GM19099 (cell line): Measurements from ENCODE around the gene CALM3.

Experiments
- POLR2A ChIP-seq: IDR thresholded peaks from 3 replicates; pipeline ENCODE4 v1.6.1; 2011; ENCODE audit warnings: low read depth; ENCODE audit not compliant: insufficient read length; ENCODE audit errors: extremely low read depth

CALM3 gene

GRCh38 chr19:46637224-46637623 is 36.1 kb downstream of the CALM3 start:
- no peak for TF ChIP-seq POLR2A

DNA sequence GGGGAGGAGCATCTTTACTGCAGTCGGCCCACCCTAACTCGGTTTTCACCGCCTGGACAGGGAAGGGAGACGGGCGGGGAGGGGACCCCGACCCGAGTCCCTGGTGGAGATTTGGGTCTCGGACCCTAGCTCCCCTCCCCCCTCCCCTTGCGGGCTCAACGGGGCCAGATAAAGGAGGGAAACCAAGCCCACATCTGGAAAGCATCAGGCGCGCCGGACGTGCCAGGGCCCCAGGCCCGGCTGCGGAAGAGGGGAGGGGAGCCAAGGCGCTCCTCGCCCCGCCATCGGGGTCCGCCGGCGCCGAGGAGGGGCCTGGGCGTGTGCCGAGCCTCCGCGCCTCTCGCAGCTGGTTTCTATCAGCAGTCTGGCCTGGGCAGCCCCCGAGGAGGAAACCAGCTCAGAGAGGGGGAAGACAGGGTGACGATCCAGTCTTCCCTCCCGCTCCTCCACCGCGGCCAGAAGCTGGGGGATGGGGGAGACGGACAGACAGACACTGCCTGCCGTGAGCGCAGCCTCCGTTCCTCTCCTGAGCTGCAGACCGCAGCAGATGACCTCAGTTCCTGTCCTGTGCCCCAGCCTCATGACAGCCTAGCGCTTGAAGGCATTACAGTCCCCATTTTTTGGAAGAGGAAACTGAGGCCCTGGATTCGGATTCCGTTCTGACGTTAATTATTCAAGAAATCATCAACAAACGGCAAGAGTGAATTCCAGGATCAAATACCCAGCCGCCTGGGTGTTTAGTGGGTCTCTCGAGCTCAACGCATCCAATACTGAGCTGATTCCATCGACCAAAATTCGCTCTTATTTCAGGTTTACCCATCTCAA is 38.4 kb downstream of the CALM3 start:
- TF ChIP-seq POLR2A = no peak

GRCh38 chr19:46640656-46641055 is 39.5 kb downstream of the CALM3 start:
- no peak for TF ChIP-seq POLR2A

DNA sequence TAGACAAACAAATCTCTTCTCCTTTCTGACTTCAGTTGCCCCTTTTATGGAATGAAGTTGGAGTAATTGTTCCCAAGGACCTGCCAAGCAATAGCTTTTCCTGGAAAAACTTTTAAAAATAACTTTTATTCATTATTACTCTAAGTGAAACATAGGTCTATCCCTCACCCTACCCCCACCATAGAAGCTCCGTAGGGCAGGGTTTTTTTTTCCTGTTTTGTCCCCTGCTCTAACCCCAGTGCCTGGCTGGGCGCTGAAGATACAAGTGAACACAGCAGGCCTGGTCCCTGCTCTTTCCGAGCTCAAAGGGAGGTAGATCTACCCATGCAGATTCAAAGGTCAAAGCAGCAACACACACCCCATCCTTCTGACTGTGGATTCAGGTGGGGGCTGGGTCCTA is 43.6 kb downstream of the CALM3 start:
- no peak for TF ChIP-seq POLR2A

DNA sequence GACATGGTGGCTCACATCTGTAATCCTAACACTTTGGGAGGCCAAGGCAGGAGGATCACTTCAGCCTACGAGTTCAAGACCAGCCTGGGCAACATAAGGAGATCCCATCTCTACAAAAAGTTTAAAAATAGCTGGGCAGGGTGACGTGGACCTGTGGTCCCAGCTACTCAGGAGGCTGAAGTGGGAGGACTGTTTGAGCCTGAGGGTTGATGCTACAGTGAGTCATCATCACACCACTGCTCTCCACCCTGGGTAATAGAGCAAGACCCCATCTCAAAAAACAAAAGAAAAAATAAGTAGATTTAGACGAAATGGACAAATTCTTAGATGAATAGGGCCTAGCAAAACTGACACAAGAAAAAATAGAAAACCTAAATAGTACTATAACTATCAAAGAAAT is 45.3 kb downstream of the CALM3 start:
- no peak for TF ChIP-seq POLR2A

DNA sequence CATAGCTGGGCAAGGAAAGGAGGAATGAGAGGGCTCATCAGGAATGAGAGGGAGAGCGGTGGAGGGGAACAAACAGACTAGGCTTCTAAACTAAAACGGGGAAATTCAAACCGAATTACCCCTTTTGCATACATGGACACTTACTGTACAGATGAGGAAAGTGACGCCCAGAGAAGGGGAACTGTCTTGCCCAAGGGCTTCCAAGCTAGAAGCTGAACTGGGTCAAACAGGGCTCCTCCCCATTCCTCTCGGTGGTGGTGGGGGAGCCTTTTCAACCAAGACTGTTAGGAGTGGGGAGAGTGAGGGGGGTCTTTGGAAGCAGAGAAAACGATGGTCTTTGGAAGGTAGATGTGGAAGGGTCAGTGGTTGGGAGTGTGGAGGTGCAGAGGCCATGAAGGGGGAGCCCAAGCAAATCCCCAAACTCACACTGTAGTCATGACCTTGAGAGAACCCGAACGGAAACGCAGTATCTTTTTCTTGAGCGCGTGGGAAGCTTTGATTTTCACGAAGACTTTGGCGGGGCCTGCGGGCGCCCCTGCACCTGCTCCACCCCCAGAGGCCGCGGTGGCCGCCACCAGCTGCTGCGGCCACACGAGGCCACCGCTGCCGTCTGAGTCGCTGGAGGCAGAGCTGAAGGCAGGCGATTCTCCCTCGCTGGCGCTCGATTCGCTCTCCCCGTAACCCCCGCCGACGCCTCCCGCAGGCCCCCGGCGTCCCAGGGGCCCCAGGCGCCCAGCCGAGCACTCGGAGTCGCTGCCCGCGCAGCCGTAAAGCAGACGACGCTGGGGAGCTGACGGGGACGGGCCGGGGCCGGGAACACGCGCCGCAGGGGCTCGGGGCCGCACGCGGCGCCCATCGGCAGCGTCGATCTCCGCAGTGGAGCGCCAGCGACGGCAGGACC is 47.2 kb downstream of the CALM3 start:
- TF ChIP-seq POLR2A = no peak

- no peak for TF ChIP-seq POLR2A
These were observed 48.1 kb downstream of the CALM3 start for GRCh38 chr19:46648961-46649960.

DNA sequence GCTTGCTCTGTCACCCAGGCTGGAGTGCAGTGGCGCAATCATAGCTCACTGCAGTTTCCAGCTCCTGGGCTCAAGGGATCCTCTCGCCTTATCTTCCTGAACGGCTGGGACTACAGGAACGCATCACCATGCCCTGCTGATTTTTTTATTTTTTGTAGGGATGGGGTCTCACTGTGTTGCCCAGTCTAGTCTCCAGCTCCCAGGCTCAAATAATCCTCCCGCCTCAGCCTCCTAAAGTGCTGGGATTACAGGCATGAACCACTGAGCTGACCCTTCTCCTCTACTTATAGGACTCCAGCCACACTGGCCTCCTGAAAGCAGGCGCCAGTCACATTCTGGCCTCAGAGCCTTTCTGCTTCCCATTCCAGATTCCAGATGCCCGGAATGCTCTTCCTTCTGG is 49.3 kb downstream of the CALM3 start:
- TF ChIP-seq POLR2A = no peak

DNA sequence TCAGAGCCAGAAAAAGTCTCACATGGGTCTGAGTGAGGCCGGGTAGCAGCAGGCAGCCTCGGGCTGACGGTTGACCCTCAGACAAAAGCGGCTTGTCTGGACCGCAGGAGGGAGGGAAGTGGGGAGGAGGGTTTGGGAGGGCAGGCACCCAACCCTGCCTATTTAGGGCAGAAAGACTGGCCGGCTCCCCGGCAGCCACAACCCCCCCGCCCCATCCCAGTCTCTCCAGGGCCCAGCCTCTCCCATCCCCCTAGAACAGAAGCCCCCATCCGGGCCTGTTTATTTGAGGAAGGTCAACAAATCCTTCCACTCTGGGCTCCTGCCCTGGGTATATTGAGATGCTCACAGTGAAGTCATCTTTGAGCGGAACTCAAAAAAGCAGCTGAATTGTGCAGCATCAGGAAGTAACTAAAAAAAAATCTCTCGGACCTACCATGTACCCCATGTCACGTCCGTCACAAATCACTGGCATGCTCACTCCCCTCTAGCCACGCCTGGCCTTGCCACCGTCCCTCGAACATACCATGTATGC is 53.6 kb downstream of the CALM3 start:
- TF ChIP-seq POLR2A = no peak

GRCh38 chr19:46656541-46656940 is 55.4 kb downstream of the CALM3 start:
- no peak for TF ChIP-seq POLR2A

- no peak for TF ChIP-seq POLR2A
These were observed 58.2 kb downstream of the CALM3 start for GRCh38 chr19:46659151-46660007.

DNA sequence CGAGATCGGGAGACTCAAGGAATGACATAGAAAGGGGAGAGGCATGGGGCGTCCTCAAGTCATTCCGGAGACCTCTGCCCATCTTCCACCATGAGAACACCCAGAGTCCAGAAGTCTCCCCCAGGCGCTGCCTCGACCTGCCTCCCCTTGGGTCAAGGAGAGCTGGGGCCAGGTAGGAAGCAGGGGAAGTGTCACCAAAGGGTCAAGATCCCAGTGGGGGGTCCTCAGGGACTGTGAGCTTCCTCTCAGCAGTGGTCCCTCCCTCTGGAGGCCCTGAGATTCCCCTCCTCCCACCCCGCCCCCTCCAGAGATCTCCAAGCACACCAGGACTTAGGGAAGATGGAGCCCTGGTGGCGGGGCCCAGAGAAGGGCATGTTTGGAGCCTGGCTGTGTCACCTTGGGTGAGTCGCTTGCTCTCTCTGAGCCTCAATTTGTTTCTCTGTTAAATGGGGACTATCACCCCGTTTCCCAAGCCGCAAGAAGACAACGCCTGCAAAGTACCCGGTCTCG is 58.9 kb downstream of the CALM3 start:
- TF ChIP-seq POLR2A = no peak
